HepG2 (cell line): ENCODE results near the gene EIF4G2. TPM values are rescaled to one million over a fixed set of nuclear protein-coding genes. Genes with fewer than 3 reads are reported as not detected.
A peak's percentile ranks its signal among the peaks of the same experiment; 100 is the strongest.

Source experiments
- ADNP ChIP-seq: sonication (generic); formaldehyde crosslinking; IDR thresholded peaks from 2 replicates; pipeline ENCODE4 v1.4.0; 2020; ENCODE audit warnings: missing genetic modification reagents
- GFI1 ChIP-seq: sonication (generic); formaldehyde crosslinking; IDR thresholded peaks from 2 replicates; pipeline ENCODE4 v1.5.0; 2020; ENCODE audit warnings: missing genetic modification reagents, mild to moderate bottlenecking, borderline replicate concordance
- IRX3 ChIP-seq: sonication (generic); formaldehyde crosslinking; IDR thresholded peaks from 2 replicates; pipeline ENCODE4 v1.8.1; 2023; ENCODE audit warnings: mild to moderate bottlenecking, low read depth, missing genetic modification reagents, borderline replicate concordance
- MEF2D ChIP-seq: sonication (generic); formaldehyde crosslinking; IDR thresholded peaks from 2 replicates; pipeline ENCODE4 v1.5.1; 2020; ENCODE audit warnings: mild to moderate bottlenecking, missing genetic modification reagents
- MEIS1 ChIP-seq: sonication (generic); formaldehyde crosslinking; IDR thresholded peaks from 2 replicates; pipeline ENCODE4 v1.9.0; 2021; ENCODE audit warnings: mild to moderate bottlenecking, missing genetic modification reagents, moderate library complexity, borderline replicate concordance
- MIER3 ChIP-seq: IDR thresholded peaks from 2 replicates; pipeline ENCODE4 v1.6.1; 2016; ENCODE audit warnings: missing compliant biosample characterization, borderline replicate concordance
- NFIB ChIP-seq: sonication (generic); formaldehyde crosslinking; IDR thresholded peaks from 2 replicates; pipeline ENCODE4 v1.9.0; 2021; ENCODE audit warnings: missing genetic modification reagents, mild to moderate bottlenecking, borderline replicate concordance
- POLR2AphosphoS5 ChIP-seq: IDR thresholded peaks from 2 replicates; pipeline ENCODE4 v1.6.1; 2012; ENCODE audit warnings: low read depth, low read length
- PRMT3 ChIP-seq: sonication (generic); formaldehyde crosslinking; IDR thresholded peaks from 2 replicates; pipeline ENCODE4 v1.8.1; 2022; ENCODE audit warnings: low read depth, mild to moderate bottlenecking, moderate library complexity, missing genetic modification reagents, borderline replicate concordance
- SALL2 ChIP-seq: sonication (generic); formaldehyde crosslinking; IDR thresholded peaks from 2 replicates; pipeline ENCODE4 v1.8.1; 2023; ENCODE audit warnings: mild to moderate bottlenecking, missing genetic modification reagents, inconsistent platforms
- TBP ChIP-seq: sonication (generic); formaldehyde crosslinking; IDR thresholded peaks from 2 replicates; pipeline ENCODE4 v1.5.0; 2020; ENCODE audit warnings: missing genetic modification reagents
- TFDP1 ChIP-seq: IDR thresholded peaks from 2 replicates; pipeline ENCODE4 v1.6.1; 2016; ENCODE audit warnings: missing compliant biosample characterization, missing genetic modification reagents, borderline replicate concordance
- ZBTB8A ChIP-seq: sonication (generic); formaldehyde crosslinking; IDR thresholded peaks from 2 replicates; pipeline ENCODE4 v1.4.0; 2020; ENCODE audit warnings: mild to moderate bottlenecking, low read depth, missing genetic modification reagents, borderline replicate concordance
- ZNF232 ChIP-seq: sonication (generic); formaldehyde crosslinking; IDR thresholded peaks from 2 replicates; pipeline ENCODE4 v1.4.0; 2020; ENCODE audit warnings: missing genetic modification reagents, borderline replicate concordance
- ZNF30 ChIP-seq: sonication (generic); formaldehyde crosslinking; IDR thresholded peaks from 2 replicates; pipeline ENCODE4 v1.5.0; 2020; ENCODE audit warnings: mild to moderate bottlenecking, missing genetic modification reagents
- ZNF329 ChIP-seq: sonication (generic); formaldehyde crosslinking; IDR thresholded peaks from 2 replicates; pipeline ENCODE4 v1.9.0; 2021; ENCODE audit warnings: low read depth, mild to moderate bottlenecking, missing genetic modification reagents
- ZNF570 ChIP-seq: sonication (generic); formaldehyde crosslinking; IDR thresholded peaks from 2 replicates; pipeline ENCODE4 v1.4.0; 2020; ENCODE audit warnings: mild to moderate bottlenecking, missing genetic modification reagents, borderline replicate concordance
- polyA plus RNA-seq, 8 experiments: library from polyadenylated mRNA; depleted of rRNA in 3 of 8; stranded (reverse) in 7 of 8; unstranded in 1 of 8; fragments of >200 nt; fragmentation: Illumina TruSeq in 4 of 8; extraction: Trizol in 4 of 8; gene quantifications; 2 replicates each; pipeline versions ENCODE4 v1.2.1 to v1.2.3, GENCODE V29; 2011 to 2016; ENCODE audit warnings: low read depth in 4 of 8, missing spikeins in 1 of 8, mixed read lengths in 1 of 8; ENCODE audit not compliant: insufficient read depth in 1 of 8
- total RNA-seq, 5 experiments: library from RNA; depleted of rRNA; stranded (reverse); fragments of >200 nt; fragmentation: Illumina TruSeq; extraction: Trizol; gene quantifications; 2 replicates each; pipeline ENCODE4 v1.2.3, GENCODE V29; 2016; ENCODE audit warnings: low read depth in 1 of 5
- TF ChIP-seq, protein P1 (sequence below): sonication (generic); formaldehyde crosslinking; IDR thresholded peaks from 2 replicates; pipeline ENCODE4 v1.5.1; 2020; ENCODE audit warnings: mild to moderate bottlenecking, missing genetic modification reagents, borderline replicate concordance
- TF ChIP-seq, protein P2 (sequence below): sonication (generic); formaldehyde crosslinking; IDR thresholded peaks from 2 replicates; pipeline ENCODE4 v1.5.1; 2020; ENCODE audit warnings: mild to moderate bottlenecking, missing genetic modification reagents, moderate library complexity
- TF ChIP-seq, protein P3 (sequence below): sonication (generic); formaldehyde crosslinking; IDR thresholded peaks from 2 replicates; pipeline ENCODE4 v1.5.1; 2020; ENCODE audit warnings: missing genetic modification reagents, mild to moderate bottlenecking, borderline replicate concordance

The EIF4G2 gene
- total and polyA plus RNA-seq, 2 of the 13 experiments (the other 11 are each of a cell fraction or from before 2014, with no cell fraction given): 362 to 546 TPM

GRCh38 chr11:10808553-10809372, at the start of gene EIF4G2 (continued):
- TF ChIP-seq MEIS1 (CRISPR knock-in tag): peak; percentile 93; the same call in 1 of the 2 replicates
- TF ChIP-seq, protein P1, sequence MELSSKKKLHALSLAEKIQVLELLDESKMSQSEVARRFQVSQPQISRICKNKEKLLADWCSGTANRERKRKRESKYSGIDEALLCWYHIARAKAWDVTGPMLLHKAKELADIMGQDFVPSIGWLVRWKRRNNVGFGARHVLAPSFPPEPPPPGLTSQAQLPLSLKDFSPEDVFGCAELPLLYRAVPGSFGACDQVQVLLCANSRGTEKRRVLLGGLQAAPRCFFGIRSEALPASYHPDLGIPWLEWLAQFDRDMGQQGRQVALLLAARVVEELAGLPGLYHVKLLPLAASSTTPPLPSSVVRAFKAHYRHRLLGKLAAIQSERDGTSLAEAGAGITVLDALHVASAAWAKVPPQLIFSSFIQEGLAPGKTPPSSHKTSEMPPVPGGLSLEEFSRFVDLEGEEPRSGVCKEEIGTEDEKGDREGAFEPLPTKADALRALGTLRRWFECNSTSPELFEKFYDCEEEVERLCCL (CRISPR knock-in tag): no peak
- TF ChIP-seq, protein P2, sequence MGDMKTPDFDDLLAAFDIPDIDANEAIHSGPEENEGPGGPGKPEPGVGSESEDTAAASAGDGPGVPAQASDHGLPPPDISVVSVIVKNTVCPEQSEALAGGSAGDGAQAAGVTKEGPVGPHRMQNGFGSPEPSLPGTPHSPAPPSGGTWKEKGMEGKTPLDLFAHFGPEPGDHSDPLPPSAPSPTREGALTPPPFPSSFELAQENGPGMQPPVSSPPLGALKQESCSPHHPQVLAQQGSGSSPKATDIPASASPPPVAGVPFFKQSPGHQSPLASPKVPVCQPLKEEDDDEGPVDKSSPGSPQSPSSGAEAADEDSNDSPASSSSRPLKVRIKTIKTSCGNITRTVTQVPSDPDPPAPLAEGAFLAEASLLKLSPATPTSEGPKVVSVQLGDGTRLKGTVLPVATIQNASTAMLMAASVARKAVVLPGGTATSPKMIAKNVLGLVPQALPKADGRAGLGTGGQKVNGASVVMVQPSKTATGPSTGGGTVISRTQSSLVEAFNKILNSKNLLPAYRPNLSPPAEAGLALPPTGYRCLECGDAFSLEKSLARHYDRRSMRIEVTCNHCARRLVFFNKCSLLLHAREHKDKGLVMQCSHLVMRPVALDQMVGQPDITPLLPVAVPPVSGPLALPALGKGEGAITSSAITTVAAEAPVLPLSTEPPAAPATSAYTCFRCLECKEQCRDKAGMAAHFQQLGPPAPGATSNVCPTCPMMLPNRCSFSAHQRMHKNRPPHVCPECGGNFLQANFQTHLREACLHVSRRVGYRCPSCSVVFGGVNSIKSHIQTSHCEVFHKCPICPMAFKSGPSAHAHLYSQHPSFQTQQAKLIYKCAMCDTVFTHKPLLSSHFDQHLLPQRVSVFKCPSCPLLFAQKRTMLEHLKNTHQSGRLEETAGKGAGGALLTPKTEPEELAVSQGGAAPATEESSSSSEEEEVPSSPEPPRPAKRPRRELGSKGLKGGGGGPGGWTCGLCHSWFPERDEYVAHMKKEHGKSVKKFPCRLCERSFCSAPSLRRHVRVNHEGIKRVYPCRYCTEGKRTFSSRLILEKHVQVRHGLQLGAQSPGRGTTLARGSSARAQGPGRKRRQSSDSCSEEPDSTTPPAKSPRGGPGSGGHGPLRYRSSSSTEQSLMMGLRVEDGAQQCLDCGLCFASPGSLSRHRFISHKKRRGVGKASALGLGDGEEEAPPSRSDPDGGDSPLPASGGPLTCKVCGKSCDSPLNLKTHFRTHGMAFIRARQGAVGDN (CRISPR knock-in tag): peak; percentile 85
- TF ChIP-seq MIER3 (CRISPR knock-in tag): no peak; the same call in 1 of the 2 replicates
- no peak for TF ChIP-seq ZNF30 (CRISPR knock-in tag)
- 0 out of 2 replicates have a peak, but pooled peaks have one; percentile 53 for TF ChIP-seq PRMT3 (CRISPR knock-in tag)
- no peak for TF ChIP-seq TBP (CRISPR knock-in tag)
- TF ChIP-seq IRX3: 0 out of 2 replicates have a peak, but pooled peaks have one; percentile 1
- peak; percentile 68; the same call in 1 of the 2 replicates for TF ChIP-seq ZBTB8A (CRISPR knock-in tag)
- peak; percentile 99 for TF ChIP-seq POLR2AphosphoS5
- peak; percentile 35; the same call in 1 of the 2 replicates for TF ChIP-seq TFDP1 (CRISPR knock-in tag)
- peak; percentile 62 for TF ChIP-seq SALL2 (CRISPR knock-in tag)
- 0 out of 2 replicates have a peak, but pooled peaks have one; percentile 49 for TF ChIP-seq ZNF329 (CRISPR knock-in tag)
- TF ChIP-seq, protein P3, sequence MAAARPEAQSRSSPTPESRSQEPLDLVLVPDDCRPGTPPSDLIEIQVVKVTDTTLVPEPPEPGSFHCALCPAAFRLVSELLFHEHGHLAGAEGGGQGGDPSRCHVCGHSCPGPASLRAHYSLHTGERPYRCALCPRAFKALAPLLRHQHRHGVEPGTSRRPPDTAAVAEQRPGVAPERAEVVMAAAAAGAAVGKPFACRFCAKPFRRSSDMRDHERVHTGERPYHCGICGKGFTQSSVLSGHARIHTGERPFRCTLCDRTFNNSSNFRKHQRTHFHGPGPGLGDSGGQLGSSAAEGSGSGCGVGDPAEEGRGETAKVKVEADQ: peak; percentile 50; the same call in 1 of the 2 replicates
- peak; percentile 87 for TF ChIP-seq ZNF232
- TF ChIP-seq MEF2D (CRISPR knock-in tag): peak; percentile 41; the same call in 1 of the 2 replicates
- 0 out of 2 replicates have a peak, but pooled peaks have one; percentile 57 for TF ChIP-seq GFI1
- no peak for TF ChIP-seq ADNP (CRISPR knock-in tag)
- no peak for TF ChIP-seq NFIB
- TF ChIP-seq ZNF570 (CRISPR knock-in tag): peak; percentile 85; the same call in 1 of the 2 replicates
